GM12801 (cell line): ENCODE data around the gene ATP11A.

Experiments
- TF ChIP-seq, protein P1 (sequence below): IDR thresholded peaks from one replicate; pipeline ENCODE4 v1.5.1; 2011; ENCODE audit warnings: control low read depth; ENCODE audit not compliant: insufficient read length; ENCODE audit errors: extremely low read depth

Gene ATP11A

DNA sequence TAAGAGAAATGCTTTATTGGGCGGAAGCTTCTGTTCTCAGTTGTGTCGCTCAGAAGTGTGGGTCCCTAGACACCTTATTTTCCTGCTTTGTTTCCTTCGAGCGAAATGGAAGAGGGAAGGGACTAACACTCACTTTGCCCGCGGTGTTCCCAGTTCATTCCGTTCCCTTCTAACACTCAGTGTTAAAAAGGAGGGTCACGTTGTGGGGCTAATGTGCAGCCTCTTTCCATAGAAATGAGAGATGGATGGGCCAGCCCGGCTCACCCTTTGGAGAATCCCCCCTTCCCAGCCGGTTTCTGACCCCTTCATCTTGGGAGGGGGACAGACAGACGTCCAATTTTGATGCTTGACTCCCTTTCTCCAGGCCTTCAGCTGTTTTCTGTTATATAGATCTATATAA, 2.3 kb downstream of the ATP11A start:
- TF ChIP-seq, protein P1, sequence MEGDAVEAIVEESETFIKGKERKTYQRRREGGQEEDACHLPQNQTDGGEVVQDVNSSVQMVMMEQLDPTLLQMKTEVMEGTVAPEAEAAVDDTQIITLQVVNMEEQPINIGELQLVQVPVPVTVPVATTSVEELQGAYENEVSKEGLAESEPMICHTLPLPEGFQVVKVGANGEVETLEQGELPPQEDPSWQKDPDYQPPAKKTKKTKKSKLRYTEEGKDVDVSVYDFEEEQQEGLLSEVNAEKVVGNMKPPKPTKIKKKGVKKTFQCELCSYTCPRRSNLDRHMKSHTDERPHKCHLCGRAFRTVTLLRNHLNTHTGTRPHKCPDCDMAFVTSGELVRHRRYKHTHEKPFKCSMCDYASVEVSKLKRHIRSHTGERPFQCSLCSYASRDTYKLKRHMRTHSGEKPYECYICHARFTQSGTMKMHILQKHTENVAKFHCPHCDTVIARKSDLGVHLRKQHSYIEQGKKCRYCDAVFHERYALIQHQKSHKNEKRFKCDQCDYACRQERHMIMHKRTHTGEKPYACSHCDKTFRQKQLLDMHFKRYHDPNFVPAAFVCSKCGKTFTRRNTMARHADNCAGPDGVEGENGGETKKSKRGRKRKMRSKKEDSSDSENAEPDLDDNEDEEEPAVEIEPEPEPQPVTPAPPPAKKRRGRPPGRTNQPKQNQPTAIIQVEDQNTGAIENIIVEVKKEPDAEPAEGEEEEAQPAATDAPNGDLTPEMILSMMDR = no peak

DNA sequence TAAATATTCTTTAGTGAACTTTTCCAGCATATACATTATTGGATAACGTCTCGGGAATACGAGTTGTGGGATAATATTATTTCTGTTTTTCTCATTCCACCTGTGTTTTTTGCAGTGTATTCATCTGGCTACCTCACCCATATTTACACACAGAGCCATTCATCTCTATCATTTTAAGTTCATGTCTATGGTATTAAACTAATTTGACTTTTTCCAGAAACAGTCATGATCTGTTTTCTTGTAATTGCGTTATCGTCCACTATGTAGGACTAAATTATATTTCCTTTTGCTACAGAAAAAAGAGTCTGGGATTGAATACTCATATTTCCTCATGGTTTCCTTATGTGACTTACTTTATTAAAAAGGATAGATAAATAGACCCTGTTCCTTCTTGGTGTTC, 2.7 kb downstream of the ATP11A start:
- TF ChIP-seq, protein P1 = no peak

DNA sequence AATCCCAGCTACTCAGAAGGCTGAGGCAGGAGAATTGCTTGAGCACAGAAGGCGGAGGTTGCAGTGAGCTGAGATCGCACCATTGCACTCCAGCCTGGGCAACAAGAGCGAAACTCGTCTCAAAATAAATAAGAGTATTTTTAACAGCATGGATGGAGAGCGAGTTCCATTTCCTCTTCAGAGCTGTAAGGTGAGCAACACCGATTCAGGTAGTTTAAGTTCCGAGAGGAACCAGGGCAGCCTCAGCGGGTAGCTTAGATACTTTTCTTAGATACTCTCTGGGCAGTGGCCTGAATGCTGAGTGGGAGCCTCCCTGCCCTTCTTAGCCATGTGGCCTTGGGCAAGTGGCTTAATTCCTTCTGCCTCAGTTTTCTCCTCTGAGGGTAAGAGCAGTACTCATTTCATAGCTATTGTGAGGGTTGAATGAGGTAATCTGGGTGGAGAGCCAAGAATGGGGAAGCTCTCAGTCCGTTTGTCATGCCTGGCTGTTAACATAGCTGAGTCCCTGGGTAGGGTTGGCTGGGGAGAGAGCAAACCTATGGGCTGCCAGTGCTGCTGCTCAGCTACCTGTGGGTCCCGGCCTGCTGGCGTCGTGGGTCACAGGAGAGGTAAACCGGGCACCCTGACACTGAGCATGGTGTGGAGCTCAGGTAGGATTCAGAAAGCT, 4.1 kb downstream of the ATP11A start:
- TF ChIP-seq, protein P1 = no peak

DNA sequence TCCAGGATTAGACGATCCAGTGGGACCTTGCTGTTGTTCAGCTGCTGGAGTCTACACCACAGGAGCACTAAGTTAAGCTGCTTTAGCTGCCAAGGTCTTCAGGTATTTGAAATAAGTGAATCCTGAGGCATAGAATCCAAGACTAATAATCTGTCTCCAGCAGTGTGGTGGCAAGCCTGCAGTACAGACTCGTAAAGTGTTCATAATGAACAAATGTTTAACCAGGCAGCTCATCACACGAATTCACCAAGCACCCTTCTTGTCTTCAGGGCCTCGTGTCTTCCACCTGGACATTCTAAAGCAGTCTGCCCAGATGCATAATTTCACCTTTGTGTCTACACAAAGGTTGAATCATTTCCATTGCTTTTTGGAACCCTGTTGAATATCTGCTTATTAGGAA, 5.3 kb downstream of the ATP11A start:
- TF ChIP-seq, protein P1 = no peak

DNA sequence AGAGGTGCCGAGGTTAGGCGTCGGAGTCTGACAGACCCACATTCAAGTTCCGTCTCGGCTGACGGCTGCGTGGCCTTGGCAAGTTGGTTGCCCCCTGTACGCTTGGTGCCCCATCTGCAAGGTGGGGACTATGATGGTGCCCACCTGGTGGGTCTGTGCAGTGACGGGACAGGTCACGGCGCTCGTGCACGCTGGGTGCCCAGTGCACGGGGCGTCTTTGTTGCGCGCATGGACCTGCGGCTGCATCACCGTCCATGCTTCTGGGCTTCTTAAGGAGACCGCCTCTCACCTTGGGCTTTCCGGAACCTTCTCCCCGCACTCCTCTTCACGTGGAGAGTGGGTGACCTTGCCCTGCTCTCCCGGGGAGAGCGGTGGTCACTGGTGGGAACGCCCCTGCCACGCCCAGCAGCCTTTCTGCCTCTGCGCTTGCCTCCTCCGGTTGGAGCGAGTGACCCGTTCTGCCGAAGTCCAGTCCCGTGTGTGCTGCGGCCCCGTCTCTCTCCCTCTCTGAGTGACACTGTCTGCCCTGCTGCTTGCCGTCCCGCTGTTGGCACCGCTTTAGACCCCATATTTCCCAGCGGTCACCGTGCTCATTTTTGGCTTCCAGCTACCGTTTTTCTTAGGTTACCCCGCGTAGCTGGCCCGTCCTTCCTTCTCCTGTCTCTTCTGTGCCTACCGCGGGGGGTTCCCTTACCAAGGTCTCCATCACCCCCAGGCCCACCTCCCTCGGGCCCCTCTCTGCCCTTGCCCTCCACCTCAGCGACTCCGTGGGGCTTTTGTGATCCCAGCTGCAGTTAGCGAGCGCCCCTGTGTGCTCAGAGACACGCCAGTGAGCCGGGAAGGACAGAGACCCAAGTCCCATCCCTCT, 6.4 kb downstream of the ATP11A start:
- TF ChIP-seq, protein P1 = no peak

DNA sequence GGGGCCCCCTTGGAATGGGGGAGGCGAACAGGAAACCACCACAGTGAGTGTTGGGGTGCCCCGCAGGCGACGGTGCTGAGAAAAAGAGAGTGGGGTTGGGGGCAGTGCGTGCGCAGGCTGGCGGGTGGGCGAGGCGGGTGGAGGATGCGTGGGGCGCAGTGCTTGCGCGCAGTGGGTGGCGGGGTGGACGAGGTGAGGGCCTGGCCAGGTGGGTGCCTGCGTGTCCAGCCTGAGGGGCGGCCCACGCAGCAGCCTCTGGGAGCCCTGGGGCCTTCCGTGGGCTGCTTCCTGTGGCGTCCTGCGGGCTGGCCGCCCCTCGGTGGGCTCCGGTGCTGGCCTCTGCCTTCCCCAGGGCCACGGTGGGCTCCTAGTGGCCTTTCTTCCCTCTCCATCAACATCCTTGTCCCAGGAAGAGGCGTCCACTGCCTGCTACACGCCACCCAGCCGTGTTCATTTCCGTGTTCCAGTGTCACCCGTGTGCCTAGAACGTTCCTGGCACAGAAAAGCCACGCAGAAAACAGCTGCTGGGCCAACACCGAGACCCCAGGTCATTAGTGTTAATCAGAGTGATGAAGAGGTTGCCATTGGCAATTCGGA, 7.1 kb downstream of the ATP11A start:
- TF ChIP-seq, protein P1 = no peak
